Stimulated activated CD8-positive, alpha-beta memory T cell treated with anti-CD3 and anti-CD28 coated beads, Interleukin-15, amount 100 ng/mL, for 4 hours (primary cell): ENCODE results near the gene PSEN2.

ENCODE experiments used
- DNase-seq, 2 donors: peaks; one replicate each; pipeline ENCODE4 v3.0.0-alpha.2; 2020; ENCODE audit warnings: low read depth in 2 of 2

The PSEN2 gene

GRCh38 chr1:226865590-226865989 lies 4.8 kb upstream of the PSEN2 start:
- DNase-seq: no peak

- DNase-seq: no peak
Measured at GRCh38 chr1:226867461-226868054, 2.9 kb upstream of the PSEN2 start.

GRCh38 chr1:226868726-226869125 lies 1.7 kb upstream of the PSEN2 start:
- no peak for DNase-seq

GRCh38 chr1:226870026-226870400 lies 403 bp upstream of the PSEN2 start:
- no peak for DNase-seq

GRCh38 chr1:226871636-226872327 lies 1.4 kb downstream of the PSEN2 start:
- no peak for DNase-seq

- no peak for DNase-seq
Measured at GRCh38 chr1:226872437-226872836, 2.0 kb downstream of the PSEN2 start.

GRCh38 chr1:226873771-226874578 lies 3.6 kb downstream of the PSEN2 start:
- no peak for DNase-seq

- DNase-seq: no peak
Measured at GRCh38 chr1:226874579-226875425, 4.4 kb downstream of the PSEN2 start.

- DNase-seq: no peak
Measured at GRCh38 chr1:226875641-226876295, 5.4 kb downstream of the PSEN2 start.

- no peak for DNase-seq
Measured at GRCh38 chr1:226877669-226878068, 7.3 kb downstream of the PSEN2 start.

GRCh38 chr1:226880372-226881287 lies 10.2 kb downstream of the PSEN2 start:
- DNase-seq: no peak

GRCh38 chr1:226881515-226882185 lies 11.2 kb downstream of the PSEN2 start:
- no peak for DNase-seq

- no peak for DNase-seq
Measured at GRCh38 chr1:226882187-226882586, 11.8 kb downstream of the PSEN2 start.

- DNase-seq: no peak
Measured at GRCh38 chr1:226882631-226883409, 12.4 kb downstream of the PSEN2 start.

GRCh38 chr1:226883630-226884029 lies 13.2 kb downstream of the PSEN2 start:
- no peak for DNase-seq

- DNase-seq: no peak
Measured at GRCh38 chr1:226884116-226884625, 13.8 kb downstream of the PSEN2 start.

- DNase-seq: no peak
Measured at GRCh38 chr1:226884966-226885820, 14.8 kb downstream of the PSEN2 start.
